Activated CD8-positive, alpha-beta memory T cell treated with anti-CD3 and anti-CD28 coated beads, Interleukin-2, amount 50 U/mL, for 1 hour (primary cell): ENCODE data around the gene PMS1.
"Not testable (repeated sequence)": the region's sequence is repeated elsewhere in the genome, so short reads cannot be mapped to it uniquely, and the experiment has no call there.

ENCODE experiments used
- DNase-seq: peaks from one replicate; pipeline ENCODE4 v3.0.0-alpha.2; 2020; ENCODE audit errors: extremely low read depth

Gene PMS1

DNA sequence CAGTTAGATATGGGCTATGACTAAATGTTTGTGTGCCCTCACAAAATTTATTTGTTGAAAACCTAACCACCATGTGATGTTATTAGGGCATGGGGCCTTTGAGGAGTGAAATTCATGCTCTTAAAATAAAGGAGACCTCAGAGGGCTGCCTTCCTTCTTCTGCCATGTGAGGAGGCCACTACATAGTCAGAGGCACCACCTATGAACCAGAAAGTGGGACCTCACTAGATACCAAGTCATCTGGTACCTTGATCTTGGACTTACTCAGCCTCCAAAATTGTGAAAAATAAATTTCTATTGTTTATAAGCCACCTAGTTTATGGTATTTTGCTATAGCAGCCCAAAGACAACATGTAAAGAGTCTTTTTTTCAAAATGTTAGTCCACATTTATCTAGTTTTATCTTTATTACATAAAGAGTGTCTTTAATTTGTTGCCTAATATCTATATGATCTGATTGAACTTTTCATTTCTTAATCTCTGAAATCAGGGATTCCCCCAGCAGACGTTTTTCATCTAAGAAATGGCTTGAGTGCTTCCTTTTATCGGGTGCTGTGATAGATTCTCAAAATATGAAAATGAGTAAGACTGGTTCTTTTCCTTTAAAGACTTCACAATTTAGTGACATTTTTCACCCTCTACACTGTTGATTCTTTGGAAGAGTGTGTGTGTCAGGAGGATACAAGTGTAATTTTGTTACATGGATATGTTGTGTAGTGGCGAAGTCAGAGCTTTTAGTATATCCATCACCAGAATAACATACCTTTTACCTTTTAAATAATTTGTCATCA is 34.2 kb downstream of the PMS1 start:
- DNase-seq = no peak

DNA sequence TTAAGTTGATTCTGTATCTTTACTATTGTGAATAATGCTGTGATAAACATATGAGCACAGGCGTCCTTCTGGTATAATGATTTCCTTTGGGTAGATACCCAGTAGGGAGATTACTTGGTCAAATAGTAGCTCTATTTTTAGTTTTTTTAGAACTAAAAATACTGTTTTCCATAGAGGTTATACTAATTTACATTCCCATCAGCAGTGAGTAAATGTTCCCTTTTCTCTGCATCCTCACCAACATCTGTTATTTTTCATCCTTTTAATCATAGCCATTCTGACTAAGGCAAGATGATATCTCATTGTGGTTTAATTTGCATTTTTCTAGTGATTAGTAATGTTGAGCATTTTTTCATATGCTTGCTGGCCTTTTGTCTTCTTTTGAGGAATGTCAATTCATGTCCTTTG is 35.1 kb downstream of the PMS1 start:
- DNase-seq = no peak

DNA sequence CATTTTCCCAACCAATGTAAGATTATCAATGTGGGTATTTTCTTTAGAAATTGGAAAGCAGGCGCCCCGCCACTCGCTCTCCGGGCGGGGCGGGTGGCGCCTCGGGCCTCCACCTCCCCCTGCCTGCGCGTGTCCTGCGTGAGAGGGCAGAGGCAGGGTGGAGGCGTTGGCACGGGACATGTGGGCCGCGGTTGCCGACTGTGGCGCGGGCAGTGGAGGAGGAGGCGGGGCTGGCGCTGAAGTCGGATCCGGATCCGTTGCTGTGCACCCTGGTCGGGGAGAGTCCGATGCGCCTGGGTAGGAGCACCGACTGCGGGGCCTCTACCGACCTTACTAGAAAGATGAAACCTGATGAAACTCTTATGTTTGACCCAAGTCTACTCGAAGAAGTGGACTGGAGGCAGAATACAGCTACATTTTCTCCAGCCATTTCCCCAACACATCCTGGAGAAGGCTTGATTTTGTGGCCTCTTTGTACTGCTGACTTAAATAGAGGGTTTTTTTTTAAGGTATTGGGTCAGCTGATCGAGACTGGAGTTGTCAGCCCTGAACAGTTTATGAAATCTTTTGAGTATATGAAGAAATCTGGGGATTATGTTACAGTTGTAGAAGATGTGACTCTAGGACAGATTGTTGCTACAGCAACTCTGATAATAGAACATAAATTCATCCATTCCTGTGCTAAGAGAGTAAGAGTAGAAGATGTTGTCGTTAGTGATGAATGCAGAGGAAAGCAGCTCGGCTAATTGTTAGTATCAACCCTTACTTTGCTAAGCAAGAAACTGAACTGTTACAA is 37.9 kb downstream of the PMS1 start:
- no peak for DNase-seq

DNA sequence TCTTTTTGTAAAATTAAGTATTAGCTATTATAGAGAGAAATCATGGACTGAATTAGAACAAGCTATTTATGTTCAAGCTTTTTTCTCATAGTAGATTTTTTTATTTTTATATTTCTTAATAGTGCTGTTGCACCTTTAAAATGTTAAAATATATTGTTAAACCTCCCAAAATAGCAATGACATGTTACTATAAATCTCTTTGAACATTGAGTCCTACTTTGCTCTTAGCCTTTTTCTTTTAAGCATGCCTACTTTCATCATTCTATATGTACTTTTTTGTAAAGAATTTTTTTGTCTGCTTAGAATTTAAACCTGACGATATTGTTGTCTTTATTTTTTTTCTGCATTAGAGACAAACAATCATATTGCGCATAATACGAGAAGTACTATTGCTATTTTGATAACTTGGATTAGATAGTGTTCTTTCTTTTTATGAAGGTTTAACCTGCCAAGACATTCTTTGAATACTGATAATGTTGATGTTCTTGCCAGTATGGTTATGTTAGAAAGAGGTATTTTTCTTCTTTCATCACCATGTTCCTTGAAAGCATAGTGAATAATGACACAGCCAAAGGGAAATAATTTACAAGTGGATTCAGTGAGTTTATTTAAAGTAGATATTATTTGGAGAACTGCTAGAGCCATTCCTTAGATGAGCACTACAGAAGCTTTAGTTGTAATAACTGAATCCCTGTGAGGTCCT is 40.6 kb downstream of the PMS1 start:
- no peak for DNase-seq

DNA sequence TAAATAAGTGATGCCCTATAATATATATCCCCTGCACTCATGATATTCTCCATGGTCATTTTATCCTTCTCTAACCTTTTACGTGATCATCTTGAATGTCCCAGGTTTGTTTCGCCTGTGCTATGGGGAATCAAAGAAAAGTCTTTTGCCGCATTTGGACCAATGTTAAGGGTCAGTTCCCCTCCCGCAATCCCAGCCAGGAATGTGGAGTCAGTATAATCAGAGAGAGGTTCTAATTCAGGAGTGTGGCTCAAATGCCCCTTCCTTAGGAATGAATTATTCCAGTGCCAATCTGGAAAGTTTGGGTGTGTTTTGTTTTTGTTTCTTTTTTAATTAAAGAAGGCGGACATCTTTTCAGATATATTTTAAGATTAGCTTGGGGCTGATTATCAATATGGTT is 41.8 kb downstream of the PMS1 start:
- no peak for DNase-seq

DNA sequence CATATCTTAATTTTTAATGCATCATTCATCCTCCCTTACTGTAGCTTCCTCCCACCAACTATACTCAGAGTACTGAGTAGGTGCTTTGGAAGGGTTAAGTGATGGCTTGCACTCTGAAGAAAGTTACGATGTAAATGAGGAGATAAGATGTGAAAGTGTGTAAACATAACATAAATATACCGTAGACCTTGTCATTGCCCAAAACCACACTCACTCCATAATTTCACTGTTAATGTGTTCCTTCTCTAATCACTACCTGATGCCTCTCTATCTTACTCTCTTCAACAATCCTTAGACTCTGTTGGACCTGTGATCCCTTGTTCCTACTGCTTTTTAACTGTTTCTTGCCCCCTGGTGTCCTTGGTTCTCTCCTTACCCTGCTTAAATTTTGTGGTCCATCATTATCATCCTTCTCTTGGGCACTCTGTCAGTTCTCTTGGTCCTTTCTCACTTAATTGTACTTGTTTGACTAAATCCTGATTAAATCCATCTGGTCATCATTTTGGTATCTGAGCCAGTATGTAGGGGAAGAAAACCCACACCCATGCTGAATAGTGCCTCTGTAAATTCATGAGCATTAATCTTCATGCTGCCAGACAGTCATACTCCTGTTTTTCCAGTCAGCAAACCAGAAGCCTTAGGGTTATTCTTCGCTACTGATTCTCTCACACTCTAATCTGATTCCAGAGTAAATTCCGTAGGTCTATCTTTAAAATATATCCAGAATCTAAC is 45.0 kb downstream of the PMS1 start:
- DNase-seq = no peak

DNA sequence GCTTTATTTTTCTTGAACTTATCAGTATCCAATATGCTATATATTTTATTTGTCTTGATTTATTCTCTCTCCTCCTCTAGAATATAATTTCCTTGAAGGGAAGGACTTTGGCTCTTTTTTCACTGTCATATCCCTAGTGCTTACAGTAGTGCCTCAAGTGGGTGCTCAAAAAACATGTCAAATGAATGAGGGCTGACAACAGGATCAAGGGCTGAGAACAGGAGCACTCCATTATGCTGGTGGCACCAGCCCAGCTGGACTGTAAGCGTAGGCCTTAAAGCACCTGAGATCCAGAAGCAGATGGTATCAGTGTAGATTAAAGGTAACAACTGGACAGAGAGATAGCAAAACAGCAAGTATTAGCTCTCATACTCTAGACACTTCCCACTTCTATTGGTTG is 46.3 kb downstream of the PMS1 start:
- DNase-seq = no peak

DNA sequence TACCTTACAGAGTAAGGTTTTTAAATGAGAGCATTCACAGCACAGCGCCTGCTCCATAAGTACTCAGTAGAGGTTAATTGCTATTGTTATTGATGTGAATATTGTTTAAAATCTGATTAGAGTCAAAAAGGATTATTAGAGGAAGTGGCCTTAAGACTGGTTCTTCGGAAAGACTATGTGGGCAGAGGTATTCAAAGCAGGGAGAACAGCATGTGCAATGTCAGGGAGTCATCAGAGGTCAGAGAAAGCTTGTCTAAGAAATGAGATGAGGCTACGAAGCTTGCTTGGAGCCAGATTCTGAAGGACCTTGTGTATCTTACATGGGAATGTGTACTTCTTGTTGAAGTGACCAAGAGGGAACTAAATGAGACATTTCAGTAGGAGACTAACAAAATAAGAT is 49.8 kb downstream of the PMS1 start:
- DNase-seq = no peak

DNA sequence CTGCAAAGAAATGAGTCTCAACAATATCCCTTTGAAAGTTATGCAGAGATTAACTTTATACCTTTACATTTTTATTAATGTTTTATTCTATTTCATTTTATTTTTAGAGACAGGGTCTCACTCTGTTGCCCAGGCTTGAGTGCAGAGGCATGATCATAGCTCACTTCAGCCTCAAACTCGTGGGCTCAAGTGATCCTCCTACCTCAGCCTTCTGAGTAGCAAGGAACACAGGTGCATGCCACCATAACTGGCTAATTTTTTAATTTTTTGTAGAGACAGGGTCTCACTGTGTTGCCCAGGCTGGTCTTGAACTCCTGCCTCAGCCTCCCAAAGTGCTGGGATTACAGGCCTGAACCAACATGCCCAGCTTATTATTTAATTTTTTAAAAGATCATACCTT is 50.4 kb downstream of the PMS1 start:
- DNase-seq = not testable (repeated sequence)

DNA sequence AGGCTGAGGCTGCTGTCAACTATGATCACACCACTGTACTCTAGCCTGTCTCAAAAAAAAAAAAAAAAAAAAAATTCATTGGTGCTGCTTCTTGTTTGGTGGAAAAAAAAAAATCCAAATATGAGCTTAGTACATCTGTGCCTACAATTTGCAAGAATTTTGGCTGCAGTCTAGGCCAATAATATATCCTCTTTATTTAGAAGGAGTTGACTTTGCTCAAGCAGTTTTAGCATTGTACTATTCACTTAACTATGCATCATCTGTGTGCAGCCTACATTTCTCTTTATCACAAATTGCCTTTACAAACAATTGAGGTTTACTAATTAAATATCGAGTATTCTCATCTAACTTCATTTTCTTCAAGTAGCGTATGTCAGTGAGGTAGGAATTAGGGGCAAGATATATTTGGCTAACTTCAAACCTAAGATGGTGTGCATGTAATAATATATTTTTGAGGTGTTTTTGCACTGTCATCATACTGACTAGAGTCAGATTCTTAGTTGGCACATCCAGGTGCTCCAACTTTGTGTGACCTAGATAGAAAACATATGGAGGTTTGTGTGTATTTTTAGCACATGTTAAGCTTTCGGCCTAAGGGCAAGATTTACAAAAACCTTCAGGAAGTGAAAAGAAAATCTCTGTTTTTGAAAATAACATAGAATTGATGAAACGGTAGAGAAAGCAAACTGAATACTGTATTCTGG is 51.8 kb downstream of the PMS1 start:
- DNase-seq = no peak

DNA sequence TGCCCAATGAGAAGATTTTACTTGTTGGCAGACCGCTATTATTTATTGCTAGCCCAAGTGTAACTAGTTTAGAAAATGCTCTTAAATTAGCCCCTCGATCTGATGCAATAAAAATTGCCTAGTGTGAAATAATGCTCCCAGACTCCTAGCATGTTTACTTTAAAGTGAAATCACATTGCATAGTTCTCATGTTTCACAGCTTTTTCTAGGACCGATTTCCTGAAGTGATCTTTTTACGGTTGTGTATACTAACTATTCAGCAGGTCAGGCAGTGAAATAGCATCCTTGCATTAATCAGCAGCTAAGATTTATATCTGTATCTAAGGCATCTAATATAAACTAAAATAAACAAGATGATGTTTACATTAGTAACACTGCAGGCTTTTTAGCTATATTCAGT is 52.4 kb downstream of the PMS1 start:
- no peak for DNase-seq

DNA sequence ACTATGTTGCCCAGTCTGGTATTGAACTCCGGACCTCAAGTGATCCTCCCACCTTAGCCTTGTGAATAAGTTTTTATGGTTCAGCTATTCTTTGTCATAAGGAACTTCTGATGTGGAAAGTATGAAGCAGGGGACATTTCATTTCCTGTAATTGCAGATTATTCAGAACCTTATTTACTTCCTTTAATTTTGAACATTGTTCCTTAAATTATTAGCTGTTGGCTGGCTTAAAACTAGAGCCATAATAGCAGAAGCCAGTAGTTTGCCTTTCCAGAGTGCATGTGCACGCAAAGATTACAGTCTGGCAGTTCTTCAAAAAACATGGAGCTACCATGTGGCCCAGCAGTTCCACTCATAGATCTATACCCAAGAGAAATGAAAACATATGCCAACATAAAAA is 53.1 kb downstream of the PMS1 start:
- DNase-seq = no peak

DNA sequence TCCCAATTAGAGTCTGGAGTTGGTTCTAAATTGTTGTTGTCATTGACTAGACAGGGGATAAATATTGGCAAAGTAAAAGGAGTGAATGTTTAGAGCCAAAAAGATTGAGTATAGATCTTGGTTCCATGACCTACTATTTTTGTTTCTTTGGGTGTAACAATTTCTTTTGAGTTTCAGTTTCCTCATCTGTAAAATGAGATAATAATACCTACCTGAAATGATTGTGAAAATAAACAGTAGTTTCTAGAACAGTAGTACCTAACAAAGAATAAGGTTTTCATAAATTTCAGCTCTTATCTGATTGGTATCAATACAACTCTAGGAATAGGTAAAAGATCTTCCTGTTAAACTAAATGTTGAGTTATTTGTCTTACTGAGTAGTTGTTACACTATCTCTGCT is 56.8 kb downstream of the PMS1 start:
- no peak for DNase-seq

DNA sequence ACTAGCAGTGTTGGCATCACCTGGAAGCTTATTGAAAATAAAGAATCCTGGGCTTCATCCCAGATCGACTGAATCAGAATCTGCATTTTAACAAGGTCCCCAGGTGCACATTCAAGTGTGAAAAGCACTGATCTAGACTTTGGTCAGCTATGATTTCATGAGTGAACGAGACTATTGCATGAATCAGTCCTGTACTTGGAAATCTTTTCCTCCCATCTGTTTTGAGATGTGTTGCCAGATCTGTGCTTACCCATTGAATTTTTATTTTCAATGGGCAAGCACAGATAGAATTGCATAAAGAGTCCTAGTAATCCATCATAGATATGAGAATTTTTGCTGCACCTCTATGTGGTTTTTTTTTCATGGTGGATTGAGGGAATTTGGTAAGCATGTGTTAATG is 64.0 kb downstream of the PMS1 start:
- DNase-seq = no peak

DNA sequence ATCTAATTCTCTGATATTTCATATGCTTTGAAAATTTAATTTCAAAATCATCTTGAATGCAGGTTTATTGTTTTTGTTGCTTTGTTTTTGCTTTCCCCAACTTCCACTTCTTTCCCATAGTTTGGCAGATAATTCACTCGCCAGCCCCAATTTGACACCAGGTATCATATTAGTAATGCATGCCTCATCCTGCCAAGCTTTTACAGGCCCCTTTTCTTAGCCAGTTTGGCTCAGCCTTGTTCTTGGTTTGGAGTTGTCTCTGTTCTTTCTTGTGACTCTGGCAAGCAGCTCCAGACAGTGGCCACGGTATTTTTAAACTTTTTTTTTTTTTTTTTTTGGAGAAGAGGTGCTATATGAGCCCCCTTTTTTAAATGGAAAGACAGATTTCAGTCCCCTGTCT is 65.3 kb downstream of the PMS1 start:
- DNase-seq = no peak

DNA sequence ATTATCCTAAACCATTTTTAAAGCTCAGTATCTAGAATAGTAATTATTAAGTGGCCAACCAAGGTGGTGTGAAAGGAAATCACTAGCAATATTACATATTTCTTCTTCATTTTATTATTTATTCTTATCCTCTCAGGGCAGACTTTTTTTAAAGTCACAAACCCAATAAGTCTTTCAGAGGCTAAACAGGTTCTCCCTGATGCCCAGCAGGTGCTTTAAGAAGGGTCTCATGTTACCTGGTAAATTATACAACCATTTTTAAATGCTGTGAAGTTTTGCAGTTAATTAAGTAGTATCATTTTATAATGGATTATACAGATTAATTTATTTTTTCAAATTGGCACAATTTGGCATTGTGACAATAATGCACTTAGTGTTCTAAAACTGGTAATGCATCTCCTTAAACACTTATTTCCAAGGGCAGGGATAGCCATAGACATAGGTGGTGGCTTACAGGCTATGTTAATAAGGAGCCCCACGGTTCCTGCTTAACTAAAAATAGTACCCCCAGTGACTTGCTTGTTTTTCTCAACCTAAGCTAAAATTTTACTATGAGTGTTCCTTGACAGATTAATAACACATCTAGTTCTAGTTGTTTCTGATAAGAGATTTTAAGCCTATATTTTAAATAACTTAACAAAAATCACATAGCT is 67.0 kb downstream of the PMS1 start:
- DNase-seq = no peak

DNA sequence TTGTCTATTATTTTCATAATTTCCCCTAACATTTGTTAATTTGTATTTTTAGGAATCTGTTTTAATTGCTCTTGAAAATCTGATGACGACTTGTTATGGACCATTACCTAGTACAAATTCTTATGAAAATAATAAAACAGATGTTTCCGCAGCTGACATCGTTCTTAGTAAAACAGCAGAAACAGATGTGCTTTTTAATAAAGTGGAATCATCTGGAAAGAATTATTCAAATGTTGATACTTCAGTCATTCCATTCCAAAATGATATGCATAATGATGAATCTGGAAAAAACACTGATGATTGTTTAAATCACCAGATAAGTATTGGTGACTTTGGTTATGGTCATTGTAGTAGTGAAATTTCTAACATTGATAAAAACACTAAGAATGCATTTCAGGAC is 69.9 kb downstream of the PMS1 start:
- no peak for DNase-seq

DNA sequence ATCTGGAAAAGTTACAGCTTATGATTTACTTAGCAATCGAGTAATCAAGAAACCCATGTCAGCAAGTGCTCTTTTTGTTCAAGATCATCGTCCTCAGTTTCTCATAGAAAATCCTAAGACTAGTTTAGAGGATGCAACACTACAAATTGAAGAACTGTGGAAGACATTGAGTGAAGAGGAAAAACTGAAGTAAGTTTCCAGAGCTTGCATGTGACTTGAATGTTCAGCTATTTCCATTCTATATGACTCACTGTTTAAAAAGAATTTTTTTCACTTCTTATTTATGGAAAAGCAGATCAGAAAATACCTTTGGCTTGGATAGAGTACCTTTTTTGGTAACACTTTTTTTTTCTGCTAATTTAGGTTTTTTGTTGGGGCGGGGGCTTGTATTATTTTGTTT is 70.7 kb downstream of the PMS1 start:
- DNase-seq = no peak

DNA sequence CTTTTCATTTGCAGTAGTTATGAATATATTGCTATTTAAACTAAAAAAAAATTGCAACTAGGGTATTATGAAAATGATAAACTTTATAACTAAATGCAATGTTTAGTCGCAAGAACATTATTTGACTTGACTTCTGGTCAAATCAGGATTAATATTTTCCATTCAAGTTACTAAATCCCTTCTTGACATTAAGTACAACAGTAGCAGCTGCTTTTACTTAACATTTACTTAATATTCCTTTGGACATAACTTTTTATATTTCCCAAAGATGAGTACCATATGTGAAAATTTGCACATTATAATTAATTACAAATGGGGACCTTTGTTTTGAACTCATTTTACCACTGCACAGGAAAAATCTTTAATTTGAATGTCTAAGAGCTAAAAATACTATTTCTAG is 74.0 kb downstream of the PMS1 start:
- no peak for DNase-seq

DNA sequence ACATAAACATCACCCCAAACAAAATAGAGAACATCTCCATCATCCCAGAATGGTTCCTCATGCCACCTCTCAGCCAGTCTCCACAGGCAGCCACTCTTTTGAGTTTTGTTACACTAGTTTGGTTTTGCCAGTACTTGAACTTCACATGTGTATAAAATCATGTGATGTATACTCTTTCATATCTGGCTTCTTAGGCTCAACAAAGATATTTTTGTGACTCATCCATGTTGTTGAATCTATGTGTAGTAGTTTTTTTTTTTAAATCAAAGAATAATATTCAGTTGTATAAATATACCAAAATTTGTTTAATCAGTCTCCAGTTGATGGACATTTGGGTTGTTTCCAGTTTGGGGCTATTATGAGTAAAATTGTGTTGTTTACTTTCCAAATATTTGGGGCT is 75.9 kb downstream of the PMS1 start:
- DNase-seq = no peak

DNA sequence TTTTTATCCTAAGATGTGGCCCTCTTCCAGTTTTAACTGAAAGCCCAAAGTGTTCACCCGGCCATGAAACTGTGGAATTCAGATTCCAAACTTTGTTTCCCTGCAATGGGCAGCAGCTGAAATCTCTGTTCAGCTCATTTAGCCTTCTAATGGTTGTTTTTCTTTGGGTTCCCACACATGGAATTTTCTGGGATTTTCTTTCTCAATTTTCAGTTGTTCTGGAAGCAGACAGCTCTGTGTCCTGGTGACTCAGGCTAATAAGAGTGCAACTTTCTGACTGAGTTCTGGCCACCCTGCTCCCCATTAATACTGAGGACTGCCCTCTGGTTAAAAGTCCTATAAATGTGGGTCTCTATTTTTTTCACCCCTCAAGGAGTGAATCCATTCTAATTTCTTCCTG is 78.5 kb downstream of the PMS1 start:
- DNase-seq = no peak
